ENCODE measurements around the gene PCID2. TPM values are rescaled to one million over a fixed set of nuclear protein-coding genes. Genes with fewer than 3 reads are reported as not detected.
A peak's percentile ranks its signal among the peaks of the same experiment; 100 is the strongest.
"Not testable (repeated sequence)": the region's sequence is repeated elsewhere in the genome, so short reads cannot be mapped to it uniquely, and the experiment has no call there.

PCID2 gene
- total RNA-seq (2014; rRNA removed; shearing (Covaris generic)), result 62.4 and 68.1 TPM in 2 replicates

DNA sequence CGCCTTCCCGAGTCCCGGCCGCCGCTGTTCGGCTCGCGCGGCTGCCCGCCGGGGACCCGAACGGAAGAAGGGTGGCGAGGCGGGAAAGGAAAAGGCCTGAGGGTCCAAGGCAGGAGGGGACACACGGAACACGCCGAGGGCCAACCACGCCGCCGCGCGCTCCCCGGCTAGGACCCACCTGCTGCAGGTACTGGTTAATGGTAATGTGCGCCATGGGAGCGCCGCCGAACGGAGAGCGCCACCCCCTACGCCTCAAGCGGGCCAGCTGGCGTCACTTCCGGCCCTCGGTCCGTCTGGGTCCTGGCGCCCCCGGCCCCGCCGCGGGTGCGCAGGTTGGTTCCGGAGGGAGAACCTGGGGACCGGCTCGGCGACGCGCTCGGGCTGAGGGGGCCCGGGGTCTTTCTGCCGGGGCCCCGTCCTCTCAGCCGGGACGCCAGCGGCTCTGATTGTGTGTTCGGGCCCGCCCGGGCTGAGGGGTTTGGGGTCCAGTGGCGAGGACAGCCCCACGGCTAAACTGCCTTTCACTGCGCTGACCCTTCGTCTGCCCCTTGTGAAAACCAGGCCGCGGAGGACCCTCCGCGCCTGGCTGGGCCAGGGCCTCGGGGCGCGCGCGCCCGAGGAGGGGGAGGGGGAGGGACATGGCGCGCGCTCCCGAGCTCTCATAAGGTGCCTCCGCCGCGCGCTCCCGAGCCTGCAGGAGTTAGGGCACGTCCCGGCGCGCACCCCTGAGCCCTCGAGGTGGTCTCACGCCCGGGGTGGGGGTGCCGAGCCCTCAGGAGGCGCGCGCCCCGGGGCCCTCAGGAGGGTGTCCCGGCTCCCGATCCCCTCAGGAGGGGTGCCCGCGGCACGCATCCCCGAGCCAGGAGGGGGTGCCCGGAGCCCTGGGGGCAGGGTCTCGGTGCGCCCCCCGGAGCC is at the start of gene PCID2:
Gene PCID2 (minus strand): TSS at position 249 of the 915 bp plus-strand sequence. CDS start 35 bp downstream, at position 214.
- peak; percentile 61 for DNase-seq (ENCODE audit: low spot score)

DNA sequence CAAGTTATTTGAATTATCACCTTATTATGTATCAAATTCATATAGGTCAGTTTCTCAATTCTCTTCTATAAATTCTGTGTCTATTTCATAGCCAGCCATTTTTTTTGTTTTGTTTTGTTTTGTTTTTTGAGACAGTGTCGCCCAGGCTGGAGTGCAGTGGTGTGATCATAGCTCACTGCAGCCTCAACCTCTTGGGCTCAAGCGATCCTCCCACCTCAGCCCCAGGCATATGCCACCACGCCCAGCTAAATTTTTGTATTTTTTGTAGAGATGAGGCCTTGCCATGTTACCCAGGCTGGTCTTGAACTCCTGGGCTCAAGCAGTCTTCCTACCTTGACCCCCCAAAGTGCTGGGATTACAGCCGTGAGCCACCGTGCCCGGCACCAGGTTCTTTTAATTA is 49.4 kb upstream of the PCID2 start:
- DNase-seq (ENCODE audit: low spot score), result not testable (repeated sequence)

DNA sequence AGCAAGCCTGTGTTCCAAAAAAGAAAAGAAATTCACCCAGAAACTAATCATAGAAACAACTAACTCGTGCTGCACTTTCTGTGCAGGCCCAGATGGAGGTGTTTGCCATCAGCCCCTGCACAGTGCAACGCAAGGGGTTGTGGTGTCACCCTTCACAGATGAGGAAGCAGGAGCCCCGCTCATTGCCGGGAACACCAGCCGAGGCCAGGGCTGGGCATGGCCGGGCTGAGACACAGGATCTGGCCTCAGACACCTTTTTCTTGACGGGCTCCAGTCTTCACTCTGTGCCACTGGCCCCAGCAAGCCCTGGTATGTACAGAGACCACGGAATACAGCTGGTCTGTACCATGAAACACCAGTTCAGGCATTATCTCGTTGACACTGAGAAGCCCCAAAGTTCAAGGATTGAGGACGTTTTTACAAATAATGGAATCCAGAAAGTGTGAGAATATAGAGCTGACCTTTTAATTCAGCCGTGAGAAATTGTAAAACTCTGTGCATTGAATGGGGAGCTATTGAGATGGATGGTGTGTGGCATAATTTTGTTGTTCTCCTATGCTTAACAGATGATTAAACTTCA is 44.1 kb upstream of the PCID2 start:
- DNase-seq (ENCODE audit: low spot score), result no peak

DNA sequence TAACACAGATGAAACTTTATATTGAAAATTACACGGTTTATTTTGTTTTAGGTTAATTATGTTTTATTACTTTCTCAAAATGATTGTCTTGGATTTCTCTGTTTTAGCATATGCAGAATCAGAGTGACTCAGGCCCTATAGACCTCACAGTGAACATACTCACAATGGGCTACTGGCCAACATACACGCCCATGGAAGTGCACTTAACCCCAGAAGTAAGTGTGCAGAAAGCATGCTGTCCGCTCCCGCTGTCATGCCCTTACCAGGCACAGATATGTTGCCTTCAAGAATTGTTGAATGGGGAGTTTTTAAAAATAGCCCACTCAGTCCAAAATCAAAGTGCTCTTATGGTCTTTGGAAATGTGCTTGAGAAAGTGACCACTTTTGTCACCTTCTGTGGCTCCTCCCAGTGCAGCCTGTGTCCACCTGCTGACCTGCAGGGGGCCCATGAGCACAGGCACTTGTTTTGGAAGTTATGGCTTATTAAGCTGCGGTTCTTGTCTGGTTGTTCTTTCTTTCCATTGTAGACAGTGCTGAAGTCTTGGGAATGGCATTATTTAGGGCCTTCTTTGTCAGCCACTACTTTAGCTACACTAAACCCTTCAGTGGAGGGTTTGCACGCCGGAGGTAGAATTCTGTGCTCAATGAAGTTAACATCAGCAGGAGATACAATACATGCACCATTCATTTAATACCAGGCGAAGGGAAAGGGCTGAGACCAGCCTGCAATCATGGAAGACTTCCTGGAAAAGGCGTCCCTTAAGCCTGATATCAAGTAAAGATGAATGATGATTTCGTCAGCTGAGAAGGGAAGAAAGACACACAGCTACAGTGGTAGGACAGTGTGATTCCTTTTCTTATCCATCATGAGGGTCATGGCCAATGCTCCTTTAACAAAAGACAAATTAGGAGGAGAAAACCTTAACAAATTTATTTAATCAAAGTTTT is 37.7 kb upstream of the PCID2 start:
- DNase-seq (ENCODE audit: low spot score), result no peak

DNA sequence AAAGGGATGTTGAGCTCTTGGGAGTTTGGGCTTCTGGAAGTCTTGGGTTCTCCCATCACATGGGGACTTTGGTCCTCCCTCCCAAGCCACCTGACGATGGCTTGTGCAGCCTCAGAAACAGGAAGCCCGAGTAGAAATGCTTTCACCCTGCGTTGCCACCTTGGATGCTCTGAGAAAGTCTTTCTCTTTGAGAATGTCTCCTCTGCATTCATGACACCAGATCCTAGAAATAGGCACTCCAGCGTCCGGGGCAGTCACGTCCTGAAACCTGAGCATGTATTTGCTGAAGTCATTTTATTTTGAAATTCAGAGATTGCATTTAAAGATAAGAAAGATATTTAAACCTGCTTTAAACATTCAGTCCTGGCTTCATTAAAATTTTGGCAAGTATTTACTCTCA is 35.4 kb upstream of the PCID2 start:
- no peak for DNase-seq (ENCODE audit: low spot score)

DNA sequence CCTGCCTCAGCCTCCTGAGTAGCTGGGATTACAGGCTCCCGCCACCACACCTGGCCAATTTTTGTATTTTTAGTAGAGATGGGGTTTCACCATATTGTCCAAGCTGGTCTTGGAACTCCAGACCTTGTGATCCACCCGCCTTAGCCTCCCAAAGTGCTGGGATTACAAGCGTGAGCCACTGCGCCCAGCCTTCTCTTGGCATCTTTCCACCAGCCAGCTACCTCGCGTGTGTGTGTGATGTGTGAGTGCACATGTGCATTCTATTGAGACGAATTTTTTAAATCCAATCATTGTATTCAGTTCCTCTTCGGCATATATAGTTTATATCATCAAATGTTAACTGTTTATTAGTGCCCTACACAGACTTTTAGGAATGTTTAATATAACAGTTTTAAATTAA is 33.2 kb upstream of the PCID2 start:
- DNase-seq (ENCODE audit: low spot score), result not testable (repeated sequence)

DNA sequence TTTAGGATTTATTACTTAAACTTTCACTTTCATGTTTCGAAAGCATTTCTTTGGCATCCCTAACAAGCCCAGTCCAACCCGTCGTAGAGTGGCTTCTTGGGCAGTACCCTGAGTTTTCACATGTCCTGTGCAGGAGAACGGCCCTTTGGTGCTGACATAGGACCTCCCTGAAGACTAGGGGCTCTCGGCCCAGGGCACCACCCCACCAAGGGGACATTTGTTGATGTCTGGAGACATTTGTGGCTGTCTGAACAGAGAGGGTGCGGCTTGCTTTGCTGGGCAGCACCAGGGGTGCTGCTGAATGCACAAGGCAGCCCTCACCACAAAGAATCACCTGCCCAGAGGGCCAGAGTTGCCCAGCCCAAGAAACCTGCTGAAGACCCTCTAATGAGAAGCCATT is 31.5 kb upstream of the PCID2 start:
- DNase-seq (ENCODE audit: low spot score), result no peak

DNA sequence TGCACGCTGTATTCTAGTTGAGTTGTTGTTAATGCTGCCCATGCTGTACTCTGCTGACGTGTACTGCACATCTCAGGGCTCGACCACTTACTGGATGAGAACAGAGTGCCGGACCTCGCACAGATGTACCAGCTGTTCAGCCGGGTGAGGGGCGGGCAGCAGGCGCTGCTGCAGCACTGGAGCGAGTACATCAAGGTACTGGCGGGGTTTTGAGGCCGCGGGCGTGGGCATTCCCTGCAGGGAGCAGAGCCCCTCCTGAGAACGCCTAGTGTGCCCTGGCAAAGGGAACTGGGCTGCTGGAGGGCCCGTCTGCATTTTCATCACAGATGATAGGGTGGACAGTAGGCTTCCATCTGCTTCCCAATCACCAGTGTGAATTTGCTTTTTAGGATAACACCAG is 30.9 kb upstream of the PCID2 start:
- no peak for DNase-seq (ENCODE audit: low spot score)

DNA sequence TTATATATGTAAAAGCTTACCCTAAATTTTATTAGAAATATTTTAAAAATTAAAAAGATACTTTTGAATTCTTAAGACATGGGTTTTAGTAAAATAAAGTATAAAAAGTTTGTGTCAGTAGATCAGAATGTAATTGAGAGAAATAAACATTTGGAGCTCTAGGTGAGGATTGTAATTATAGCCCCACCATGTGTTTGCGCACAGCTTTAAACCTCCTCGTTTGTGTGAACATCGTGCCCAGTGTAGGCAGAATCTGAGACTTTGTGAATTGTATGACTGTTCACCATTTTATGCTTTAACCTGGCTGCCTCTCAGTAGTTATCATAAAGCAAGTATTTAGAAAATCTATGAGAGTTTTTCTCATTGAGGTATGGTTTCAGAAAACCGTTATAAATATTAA is 30.1 kb upstream of the PCID2 start:
- no peak for DNase-seq (ENCODE audit: low spot score)

DNA sequence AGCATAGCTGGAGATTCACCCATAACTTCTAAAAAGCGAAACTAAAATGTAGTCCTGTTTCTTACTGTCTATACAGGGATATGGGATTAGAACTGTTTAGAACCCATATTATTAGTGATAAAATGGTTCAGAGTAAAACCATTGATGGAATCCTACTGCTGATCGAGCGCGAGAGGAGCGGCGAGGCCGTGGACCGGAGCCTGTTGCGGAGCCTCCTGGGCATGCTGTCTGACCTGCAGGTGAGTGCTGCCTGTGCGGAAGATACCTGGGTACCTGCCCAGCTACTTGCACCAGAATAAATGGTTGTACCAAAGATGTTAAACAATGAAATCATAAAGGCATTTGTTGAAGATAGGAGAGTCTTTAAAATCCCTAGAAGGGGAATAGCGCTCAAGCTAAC is 24.6 kb upstream of the PCID2 start:
- no peak for DNase-seq (ENCODE audit: low spot score)

DNA sequence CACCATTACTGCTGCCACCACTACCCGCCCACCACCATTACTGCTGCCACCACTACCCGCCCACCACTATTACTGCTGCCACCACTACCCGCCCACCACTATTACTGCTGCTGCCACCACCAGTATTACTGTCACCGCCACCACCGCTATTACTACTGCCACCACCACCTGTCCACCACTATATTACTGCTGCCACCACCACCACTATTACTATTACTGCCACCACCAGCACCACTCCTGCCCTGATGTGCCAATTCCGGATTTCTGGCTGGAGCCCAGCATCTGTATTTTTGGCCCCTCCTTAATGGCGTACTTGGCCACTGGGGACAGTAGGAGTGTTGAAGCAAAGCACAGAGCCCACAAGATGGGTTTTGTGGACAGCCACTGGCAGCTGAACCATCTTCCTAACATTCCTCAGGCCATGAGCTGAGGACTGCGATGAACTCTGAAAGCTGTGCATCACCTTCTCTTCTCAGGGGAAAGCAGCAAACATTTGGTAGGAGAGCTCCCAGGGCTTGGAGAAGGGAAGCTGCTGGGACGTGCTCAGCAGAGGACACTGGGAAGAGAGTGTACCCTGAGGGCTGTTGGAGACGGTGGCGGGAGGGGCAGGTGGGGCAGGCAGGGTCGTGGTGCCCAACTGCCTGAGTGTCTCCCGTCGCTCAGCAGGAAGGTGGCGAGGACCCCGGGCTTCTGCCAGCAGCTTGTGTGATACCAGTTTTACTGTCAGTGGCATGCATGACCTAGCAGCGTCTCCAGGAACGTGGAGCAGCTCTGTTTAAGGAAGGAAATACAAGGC is 23.9 kb upstream of the PCID2 start:
- no peak for DNase-seq (ENCODE audit: low spot score)

DNA sequence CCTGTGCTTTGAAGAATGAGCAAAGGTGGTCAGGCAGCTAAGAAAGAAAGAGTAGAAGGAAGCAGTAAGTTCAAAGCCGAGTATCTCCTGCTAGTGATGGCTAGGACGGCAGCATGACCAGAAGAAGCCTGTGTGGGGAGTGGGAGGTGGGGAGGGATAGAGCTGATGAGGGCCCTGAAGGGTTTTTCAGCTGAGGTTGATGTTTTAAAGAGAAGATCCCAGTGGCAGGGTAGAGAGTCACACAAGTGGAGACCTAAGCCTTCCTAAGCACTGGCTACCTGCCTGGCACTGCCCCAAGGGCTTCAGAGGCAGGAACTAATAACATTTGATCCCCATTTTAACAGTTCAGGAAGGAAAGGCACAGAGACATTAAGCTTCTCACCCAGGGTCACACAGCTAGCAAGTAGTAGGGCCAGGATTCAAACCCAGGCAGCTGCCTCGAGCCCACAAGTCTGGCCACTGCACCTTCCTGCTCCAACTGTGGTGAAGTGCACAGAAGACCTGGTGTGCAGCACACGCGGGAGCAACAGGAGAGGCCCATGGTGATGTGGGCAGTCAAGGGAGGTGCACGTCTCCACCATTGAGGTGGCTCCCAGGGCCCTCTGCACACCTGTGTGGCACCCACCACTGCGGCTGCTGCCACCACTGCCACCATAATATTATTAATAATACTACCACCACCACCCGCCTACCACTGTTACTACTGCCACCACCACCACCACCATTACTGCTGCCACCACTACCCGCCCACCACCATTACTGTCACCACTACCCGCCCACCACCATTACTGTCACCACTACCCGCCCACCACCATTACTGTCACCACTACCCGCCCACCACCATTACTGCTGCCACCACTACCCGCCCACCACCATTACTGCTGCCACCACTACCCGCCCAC is 23.1 kb upstream of the PCID2 start:
- DNase-seq (ENCODE audit: low spot score), result no peak

DNA sequence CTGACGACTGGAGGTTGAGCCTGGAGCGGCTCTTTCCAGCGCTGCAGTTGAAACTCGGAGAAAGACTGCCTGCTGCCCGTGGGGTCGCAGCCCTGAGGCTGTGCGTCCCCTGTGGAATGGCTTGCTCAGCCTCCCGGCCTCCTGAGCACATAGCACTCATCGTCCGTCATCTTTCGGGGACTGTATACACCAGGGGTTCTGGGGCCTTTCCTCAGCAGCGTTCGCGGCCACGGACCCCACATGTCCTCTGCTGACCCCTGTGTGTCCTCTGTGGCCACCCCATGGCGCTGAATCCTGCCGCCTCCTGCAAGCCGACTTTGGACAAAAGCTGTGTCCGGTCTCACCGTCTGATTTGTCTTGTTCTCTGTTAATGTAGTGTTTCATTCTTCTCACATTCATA is 21.3 kb upstream of the PCID2 start:
- no peak for DNase-seq (ENCODE audit: low spot score)

DNA sequence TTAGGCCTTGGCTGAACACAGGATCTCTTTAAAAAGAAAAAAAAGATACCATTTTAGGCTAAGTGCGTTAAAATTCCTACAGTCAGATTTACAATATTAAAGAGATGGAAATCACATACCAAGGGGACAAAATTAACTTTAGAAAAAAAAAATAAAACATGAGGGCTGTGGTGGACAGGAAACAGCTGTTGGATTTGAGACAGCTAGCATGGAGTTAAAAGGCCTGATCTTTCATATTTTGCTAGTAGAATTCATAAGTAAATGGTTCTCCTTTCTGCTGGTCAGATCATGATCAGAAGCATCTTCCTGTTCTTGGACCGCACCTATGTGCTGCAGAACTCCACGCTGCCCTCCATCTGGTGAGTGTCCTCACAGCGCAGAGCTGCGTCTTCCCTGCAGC is 20.7 kb upstream of the PCID2 start:
- DNase-seq (ENCODE audit: low spot score), result no peak

DNA sequence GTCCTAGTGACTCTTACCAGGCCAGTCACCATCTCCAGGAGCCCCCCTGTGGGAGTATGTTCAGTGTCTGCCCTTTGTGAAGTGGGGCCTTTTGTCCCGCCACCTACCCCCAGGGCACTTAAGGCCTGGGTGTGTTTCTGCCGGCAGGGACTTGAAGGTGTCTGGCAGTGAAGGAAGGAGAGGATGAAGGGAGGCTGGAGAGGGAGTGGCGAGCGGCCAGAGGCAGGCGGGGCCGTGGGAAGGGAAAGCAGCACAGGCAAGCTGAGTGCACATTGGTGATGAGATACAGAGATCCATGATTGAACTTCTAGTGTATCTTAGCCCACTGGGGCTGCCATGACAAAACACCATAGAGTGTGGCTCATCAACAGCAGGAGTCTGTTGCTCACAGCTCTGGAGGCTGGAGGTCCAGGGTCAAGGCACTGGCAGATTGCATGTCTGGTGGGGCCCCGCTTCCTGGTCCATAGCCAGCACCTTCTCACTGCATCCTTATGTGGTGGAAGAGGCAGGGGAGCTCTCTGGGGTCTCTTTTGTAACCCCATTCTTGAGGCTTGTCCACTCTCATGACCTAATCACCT is 18.5 kb upstream of the PCID2 start:
- no peak for DNase-seq (ENCODE audit: low spot score)

DNA sequence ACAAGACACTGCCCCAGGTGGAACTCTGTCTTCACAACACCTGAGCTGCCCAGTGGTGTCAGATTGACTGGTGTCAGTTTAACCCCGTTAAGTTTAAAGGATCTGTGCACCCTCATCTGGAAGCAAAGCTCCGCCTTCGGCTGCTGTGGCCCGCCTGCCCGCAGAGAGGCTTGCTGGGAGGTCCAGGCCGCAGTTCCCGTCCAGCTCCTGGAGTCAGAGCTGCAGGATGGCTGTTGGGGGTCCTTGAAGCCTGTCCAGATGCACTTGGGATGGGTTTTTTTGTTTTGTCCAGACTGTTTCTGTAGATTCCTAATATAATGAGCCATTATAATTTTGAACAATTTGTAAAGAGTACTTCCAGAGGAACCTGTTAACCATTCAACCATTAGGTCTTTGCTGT is 17.0 kb upstream of the PCID2 start:
- no peak for DNase-seq (ENCODE audit: low spot score)

DNA sequence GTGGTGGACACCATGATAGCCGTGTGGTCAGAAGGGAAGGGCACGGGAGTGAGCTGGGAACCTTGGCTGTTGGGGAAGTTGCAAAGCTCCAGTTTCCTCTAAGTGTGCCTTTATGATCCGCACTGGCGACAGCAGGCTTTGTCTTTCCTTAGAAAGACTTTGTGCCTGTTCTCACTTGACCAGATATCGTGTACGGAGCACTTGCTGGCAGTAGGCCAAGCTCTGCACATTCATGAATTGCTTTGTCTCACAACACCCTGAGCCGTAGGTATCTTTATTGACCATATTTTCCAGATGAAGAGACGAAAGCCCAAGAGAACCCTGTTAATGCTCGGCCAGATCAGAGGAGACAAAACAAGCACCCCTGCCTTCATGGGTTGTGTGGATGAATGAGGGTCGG is 16.0 kb upstream of the PCID2 start:
- DNase-seq (ENCODE audit: low spot score), result no peak

DNA sequence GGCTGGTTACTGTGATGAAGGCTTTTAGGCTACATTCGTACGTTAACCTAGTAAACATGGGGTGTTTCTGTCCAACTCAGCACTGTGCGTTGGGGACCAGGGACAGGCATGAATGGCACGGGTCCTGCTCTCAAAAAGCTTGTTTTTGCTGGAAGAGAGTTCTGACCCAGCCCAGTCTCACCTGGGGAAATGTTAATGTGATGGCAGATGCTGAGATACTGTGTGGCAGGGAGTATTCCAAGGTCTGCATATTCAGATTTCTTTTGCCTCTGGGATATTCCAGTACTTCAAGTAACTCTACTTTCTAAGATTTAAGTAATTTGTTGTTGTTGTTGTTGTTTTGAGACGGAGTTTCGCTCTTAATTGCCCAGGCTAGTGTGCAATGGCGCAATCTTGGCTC is 14.6 kb upstream of the PCID2 start:
- no peak for DNase-seq (ENCODE audit: low spot score)

DNA sequence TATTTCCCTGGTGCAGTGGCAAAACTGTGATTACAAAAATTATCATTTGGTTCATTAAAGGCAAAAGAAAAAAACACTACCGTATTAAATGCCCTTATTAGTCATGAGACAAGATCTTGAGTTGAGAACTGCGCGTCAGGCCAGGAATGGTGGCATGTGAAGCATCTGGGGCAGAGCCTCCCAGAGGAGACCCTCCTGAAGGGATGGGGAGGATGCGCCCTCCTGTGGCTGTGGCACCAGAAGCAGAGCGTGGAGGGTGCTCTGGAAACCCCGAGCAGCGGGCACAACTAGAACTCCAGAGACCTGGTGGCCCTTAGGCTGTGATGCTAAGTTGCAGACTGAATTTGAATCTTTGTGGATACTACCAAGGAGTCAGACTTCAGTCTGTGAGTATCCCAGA is 12.4 kb upstream of the PCID2 start:
- no peak for DNase-seq (ENCODE audit: low spot score)

DNA sequence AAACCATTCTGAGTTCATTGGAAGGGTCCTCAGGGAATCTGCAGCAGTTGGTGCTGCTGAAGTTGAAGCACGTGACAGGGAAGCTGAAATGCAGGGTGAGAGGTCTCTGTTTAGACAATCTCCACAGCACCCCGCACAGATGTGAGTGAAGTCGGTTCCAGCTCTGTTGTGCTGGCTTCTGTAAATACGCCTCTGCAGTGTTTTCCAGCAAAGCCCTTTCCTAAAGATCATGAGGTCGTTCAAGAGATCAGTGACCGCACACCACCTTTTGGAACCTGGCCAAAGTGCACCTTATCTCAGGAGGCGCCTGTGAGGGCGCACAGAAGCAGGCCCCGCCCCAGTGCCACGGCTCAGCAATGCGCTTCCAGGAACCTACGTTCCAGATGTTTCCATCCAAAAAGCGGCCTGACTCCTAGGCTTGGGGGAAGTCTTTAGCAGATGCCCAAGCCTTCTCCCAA is 11.7 kb upstream of the PCID2 start:
- no peak for DNase-seq (ENCODE audit: low spot score)

All from H4 (cell line).